CD14-positive monocyte (primary cell): ENCODE measurements around the gene SHISA6. TPM values are rescaled to one million over a fixed set of nuclear protein-coding genes. Genes with fewer than 3 reads are reported as not detected.

Experiments used
- DNase-seq, 3 donors: peaks; one replicate each; pipeline ENCODE4 v3.0.0-alpha.2; 2011 to 2022
- H2AFZ ChIP-seq: 2 replicates; pipeline ENCODE4 v1.6.0; 2012; ENCODE audit warnings: mild to moderate bottlenecking, low read depth, low read length, inconsistent platforms; ENCODE audit not compliant: insufficient read depth, poor library complexity, severe bottlenecking
- H3K27ac ChIP-seq, 2 donors: 1 replicate in 1 of 2; 2 replicates in 1 of 2; pipeline ENCODE4 v1.5.1; 2012 to 2013; ENCODE audit warnings: low read length in 2 of 2, control low read depth in 1 of 2, inconsistent platforms in 1 of 2, low read depth in 1 of 2, mild to moderate bottlenecking in 1 of 2
- H3K27me3 ChIP-seq, 2 donors: one replicate each; pipeline versions ENCODE4 v1.6.0 to v1.6.1; 2011 to 2013; ENCODE audit warnings: low read length in 2 of 2; ENCODE audit not compliant: control insufficient read depth in 2 of 2, insufficient read depth in 2 of 2
- H3K36me3 ChIP-seq, 2 donors: replicated peaks in 1 of 2; 1 replicate in 1 of 2; 2 replicates in 1 of 2; pipeline versions ENCODE4 v1.5.1 to v1.6.1; 2012 to 2013; ENCODE audit warnings: low read length in 2 of 2, control low read depth in 1 of 2, inconsistent platforms in 1 of 2, mild to moderate bottlenecking in 1 of 2; ENCODE audit not compliant: insufficient read depth in 2 of 2, control insufficient read depth in 1 of 2
- H3K4me1 ChIP-seq, 2 donors: 1 replicate in 1 of 2; 2 replicates in 1 of 2; pipeline versions ENCODE4 v1.5.1 to v1.6.1; 2012 to 2013; ENCODE audit warnings: low read length in 2 of 2, control low read depth in 1 of 2, inconsistent platforms in 1 of 2, mild to moderate bottlenecking in 1 of 2, moderate library complexity in 1 of 2; ENCODE audit not compliant: insufficient read depth in 2 of 2, control insufficient read depth in 1 of 2
- H3K4me2 ChIP-seq: replicated peaks from 2 replicates; pipeline ENCODE3; 2012; ENCODE audit warnings: low read length, moderate library complexity, mild to moderate bottlenecking; ENCODE audit not compliant: poor library complexity, severe bottlenecking; ENCODE audit errors: extremely low read depth
- H3K4me3 ChIP-seq, 3 experiments: fragments of 200-600 bp in 1 of 3; sonication (generic) in 1 of 3; replicated peaks in 1 of 3; 1 replicate in 2 of 3; 2 replicates in 1 of 3; pipeline ENCODE4 v1.5.1; 2011 to 2013; ENCODE audit warnings: low read length in 3 of 3, mild to moderate bottlenecking in 3 of 3, control low read depth in 2 of 3, low read depth in 2 of 3, inconsistent platforms in 1 of 3, moderate library complexity in 1 of 3
- H3K79me2 ChIP-seq: 2 replicates; pipeline ENCODE4 v1.6.0; 2012; ENCODE audit warnings: mild to moderate bottlenecking, control low read depth, inconsistent platforms, low read length, moderate library complexity; ENCODE audit not compliant: insufficient read depth
- H3K9ac ChIP-seq: 2 replicates; pipeline ENCODE4 v1.6.0; 2017; ENCODE audit warnings: low read length, mild to moderate bottlenecking; ENCODE audit not compliant: insufficient read depth, poor library complexity, severe bottlenecking
- H3K9me3 ChIP-seq, 2 donors: replicated peaks in 1 of 2; 1 replicate in 1 of 2; 2 replicates in 1 of 2; pipeline versions ENCODE4 v1.5.1 to v1.6.1; 2012 to 2013; ENCODE audit warnings: low read length in 2 of 2, control low read depth in 1 of 2; ENCODE audit not compliant: control insufficient read depth in 1 of 2, insufficient read depth in 1 of 2
- H4K20me1 ChIP-seq: 2 replicates; pipeline ENCODE4 v1.6.0; 2012; ENCODE audit warnings: mild to moderate bottlenecking, low read length, control low read depth, moderate library complexity; ENCODE audit not compliant: insufficient read depth
- H3K27ac Mint-ChIP-seq, 7 donors: one replicate each; pipeline ENCODE4 v1.8.0; 2020; ENCODE audit warnings: mild to moderate bottlenecking in 7 of 7, mixed read lengths in 7 of 7, moderate library complexity in 6 of 7, inconsistent platforms in 2 of 7
- H3K27me3 Mint-ChIP-seq, 3 donors: one replicate each; pipeline ENCODE4 v1.8.0; 2021 to 2022; ENCODE audit warnings: low read depth in 3 of 3, mild to moderate bottlenecking in 3 of 3, mixed read lengths in 3 of 3, moderate library complexity in 3 of 3, inconsistent platforms in 1 of 3
- H3K36me3 Mint-ChIP-seq, 2 donors: one replicate each; pipeline ENCODE4 v1.8.0; 2020; ENCODE audit warnings: mixed read lengths in 2 of 2, inconsistent platforms in 1 of 2, mild to moderate bottlenecking in 1 of 2
- H3K4me1 Mint-ChIP-seq: one replicate; pipeline ENCODE4 v1.8.0; 2020; ENCODE audit warnings: mild to moderate bottlenecking, mixed read lengths
- H3K4me3 Mint-ChIP-seq, 2 donors: one replicate each; pipeline ENCODE4 v1.8.0; 2020; ENCODE audit warnings: mild to moderate bottlenecking in 2 of 2, mixed read lengths in 2 of 2, moderate library complexity in 1 of 2
- H3K9me3 Mint-ChIP-seq, 7 donors: one replicate each; pipeline ENCODE4 v1.8.0; 2020 to 2022; ENCODE audit warnings: mixed read lengths in 7 of 7, mild to moderate bottlenecking in 6 of 7, moderate library complexity in 6 of 7, inconsistent platforms in 2 of 7
- WGBS: methylation state at CpG from one replicate; pipeline ENCODE4 v1.1.5; 2013; ENCODE audit warnings: missing lambda C conversion rate; ENCODE audit not compliant: insufficient coverage; 5-methylcytosine and 5-hydroxymethylcytosine counted together
- intact Hi-C, 2 donors: fragments of 100-400 bp; cut with micrococcal nuclease; formaldehyde crosslinking; loops; one replicate each; pipeline versions ENCODE4 v1.15.0 to v1.15.1; 2023
- polyA plus RNA-seq, 3 donors: library from polyadenylated mRNA; depleted of rRNA in 1 of 3; unstranded in 2 of 3; stranded (reverse) in 1 of 3; fragments of 300-500 nt in 2 of 3; fragments of >200 nt in 1 of 3; fragmentation: Illumina TruSeq in 2 of 3; gene quantifications; 1 replicate in 2 of 3; 2 replicates in 1 of 3; pipeline ENCODE4 v1.2.3, GENCODE V29; 2012 to 2021
- TF ChIP-seq, protein P1 (sequence below): fragments of 200-600 bp; IDR thresholded peaks from one replicate; pipeline ENCODE4 v1.8.0; 2022; ENCODE audit warnings: antibody characterized with exemption, mild to moderate bottlenecking

The SHISA6 gene
- polyA plus RNA-seq, 3 donors: not detected

DNA sequence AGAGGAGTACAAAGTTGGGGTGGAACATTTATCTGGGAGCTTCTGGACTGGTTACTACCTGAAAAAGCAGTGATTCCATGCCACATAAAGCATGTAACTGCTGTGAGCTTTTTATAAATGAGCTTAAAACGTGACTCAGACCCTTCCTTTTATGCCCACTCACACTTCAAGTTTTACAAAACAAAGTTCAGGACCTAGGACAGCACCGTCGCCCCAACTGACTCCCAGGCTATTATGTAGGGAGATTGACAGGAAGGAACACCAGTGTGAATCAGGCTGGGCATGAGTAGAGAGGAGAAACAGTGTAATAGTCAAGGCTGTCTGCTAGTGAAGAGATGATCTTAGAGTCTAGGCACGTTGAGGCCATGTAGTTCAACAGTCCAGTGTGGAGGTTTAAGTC, 265.6 kb downstream of the SHISA6 start:
- no peaks in the 10 kb centered on the region for H3K36me3 Mint-ChIP-seq
- intact Hi-C loops: no loop called here
- peaks cover 0 to 17% (median 5%) of the 10 kb centered on the region in 7 donors for H3K9me3 Mint-ChIP-seq

GRCh38 chr17:11511696-11512095, 270.7 kb downstream of the SHISA6 start:
- Mint-ChIP-seq H3K4me1 (no peaks in the 10 kb centered on the region), H3K9me3 (peaks cover 0 to 14% (median 6%) of the 10 kb centered on the region in 7 donors), H3K27me3 (peaks cover 0 to 3% (median 3%) of the 10 kb centered on the region in 3 donors), H3K36me3 (no peaks in the 10 kb centered on the region), H3K27ac (no peak overlapping the region), H3K4me3 (no peak overlapping the region)
- Histone ChIP-seq H3K4me1 (no peaks in the 10 kb centered on the region), H4K20me1 (no peaks in the 10 kb centered on the region), H3K9me3 (peaks cover 5 to 10% of the 10 kb centered on the region in 2 donors), H3K9ac (no peak overlapping the region), H3K27me3 (no peaks in the 10 kb centered on the region), H3K4me3 (no peak overlapping the region), H3K4me2 (no peak overlapping the region), H3K27ac (no peak overlapping the region), H2AFZ (no peak overlapping the region), H3K36me3 (no peaks in the 10 kb centered on the region), H3K79me2 (no peaks in the 10 kb centered on the region)
- 92% methylated on average over 4 of the region's 4 CpGs for WGBS
- TF ChIP-seq, protein P1, sequence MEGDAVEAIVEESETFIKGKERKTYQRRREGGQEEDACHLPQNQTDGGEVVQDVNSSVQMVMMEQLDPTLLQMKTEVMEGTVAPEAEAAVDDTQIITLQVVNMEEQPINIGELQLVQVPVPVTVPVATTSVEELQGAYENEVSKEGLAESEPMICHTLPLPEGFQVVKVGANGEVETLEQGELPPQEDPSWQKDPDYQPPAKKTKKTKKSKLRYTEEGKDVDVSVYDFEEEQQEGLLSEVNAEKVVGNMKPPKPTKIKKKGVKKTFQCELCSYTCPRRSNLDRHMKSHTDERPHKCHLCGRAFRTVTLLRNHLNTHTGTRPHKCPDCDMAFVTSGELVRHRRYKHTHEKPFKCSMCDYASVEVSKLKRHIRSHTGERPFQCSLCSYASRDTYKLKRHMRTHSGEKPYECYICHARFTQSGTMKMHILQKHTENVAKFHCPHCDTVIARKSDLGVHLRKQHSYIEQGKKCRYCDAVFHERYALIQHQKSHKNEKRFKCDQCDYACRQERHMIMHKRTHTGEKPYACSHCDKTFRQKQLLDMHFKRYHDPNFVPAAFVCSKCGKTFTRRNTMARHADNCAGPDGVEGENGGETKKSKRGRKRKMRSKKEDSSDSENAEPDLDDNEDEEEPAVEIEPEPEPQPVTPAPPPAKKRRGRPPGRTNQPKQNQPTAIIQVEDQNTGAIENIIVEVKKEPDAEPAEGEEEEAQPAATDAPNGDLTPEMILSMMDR: no peak
- intact Hi-C loops: no loop called here
- DNase-seq: no peak

More for the DNA sequence above, 265.6 kb downstream of the SHISA6 start:
- no peaks in the 10 kb centered on the region for H3K36me3 ChIP-seq
- peak overlapping the region in 1 of 7 donors; percentile 11 for H3K27ac Mint-ChIP-seq
- TF ChIP-seq, protein P1: no peak
- H3K4me3 Mint-ChIP-seq: no peak overlapping the region
- no peak for DNase-seq
- H3K27me3 ChIP-seq: no peaks in the 10 kb centered on the region
- no peaks in the 10 kb centered on the region for H4K20me1 ChIP-seq
- no peak overlapping the region for H3K27ac ChIP-seq
- no peaks in the 10 kb centered on the region for H3K79me2 ChIP-seq
- 20% methylated on average over 2 of the region's 4 CpGs for WGBS
- H3K4me1 ChIP-seq: no peaks in the 10 kb centered on the region
- no peak overlapping the region for H3K4me2 ChIP-seq
- H3K4me1 Mint-ChIP-seq: no peaks in the 10 kb centered on the region
- peaks cover 9 to 10% of the 10 kb centered on the region in 2 donors for H3K9me3 ChIP-seq
- H3K9ac ChIP-seq: no peak overlapping the region
- H3K4me3 ChIP-seq: no peak overlapping the region
- H2AFZ ChIP-seq: no peak overlapping the region
- H3K27me3 Mint-ChIP-seq: peaks cover 0 to 3% (median 0%) of the 10 kb centered on the region in 3 donors
